Measurements from ENCODE around the gene DOCK2.

DNA sequence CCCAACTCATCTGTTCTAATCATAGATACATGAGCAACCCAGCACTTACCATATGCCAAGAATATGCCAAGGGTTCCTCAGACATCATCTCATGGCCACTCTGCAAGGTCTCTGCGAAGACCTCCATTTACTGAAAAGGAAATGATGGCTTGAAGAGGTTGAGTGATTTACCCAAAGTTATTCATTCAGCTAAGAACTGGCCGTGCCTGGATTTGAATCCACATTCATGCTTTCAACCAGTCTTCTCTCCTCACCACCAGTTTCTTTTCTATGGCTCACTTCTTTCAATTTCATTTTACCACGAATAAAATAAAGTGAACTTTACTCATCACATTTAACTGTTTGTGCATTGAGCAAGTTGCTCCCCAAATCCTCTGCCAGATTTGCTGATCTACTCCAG, 441.4 kb downstream of the DOCK2 start:
- TF ChIP-seq, protein P1, sequence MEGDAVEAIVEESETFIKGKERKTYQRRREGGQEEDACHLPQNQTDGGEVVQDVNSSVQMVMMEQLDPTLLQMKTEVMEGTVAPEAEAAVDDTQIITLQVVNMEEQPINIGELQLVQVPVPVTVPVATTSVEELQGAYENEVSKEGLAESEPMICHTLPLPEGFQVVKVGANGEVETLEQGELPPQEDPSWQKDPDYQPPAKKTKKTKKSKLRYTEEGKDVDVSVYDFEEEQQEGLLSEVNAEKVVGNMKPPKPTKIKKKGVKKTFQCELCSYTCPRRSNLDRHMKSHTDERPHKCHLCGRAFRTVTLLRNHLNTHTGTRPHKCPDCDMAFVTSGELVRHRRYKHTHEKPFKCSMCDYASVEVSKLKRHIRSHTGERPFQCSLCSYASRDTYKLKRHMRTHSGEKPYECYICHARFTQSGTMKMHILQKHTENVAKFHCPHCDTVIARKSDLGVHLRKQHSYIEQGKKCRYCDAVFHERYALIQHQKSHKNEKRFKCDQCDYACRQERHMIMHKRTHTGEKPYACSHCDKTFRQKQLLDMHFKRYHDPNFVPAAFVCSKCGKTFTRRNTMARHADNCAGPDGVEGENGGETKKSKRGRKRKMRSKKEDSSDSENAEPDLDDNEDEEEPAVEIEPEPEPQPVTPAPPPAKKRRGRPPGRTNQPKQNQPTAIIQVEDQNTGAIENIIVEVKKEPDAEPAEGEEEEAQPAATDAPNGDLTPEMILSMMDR (conservative IDR thresholded peaks at IDR 0.05 in 1 of 2, IDR thresholded peaks at IDR 0.05 in 1 of 2; ENCODE audit: low read depth in 1 of 2, low read length in 2 of 2) = no peak
- TF ChIP-seq EZH2 (IDR thresholded peaks at IDR 0.05; ENCODE audit: low read length, missing control alignments) = no peak

Measured in fibroblast of lung (primary cell).